ENCODE results near the gene TMEM214. TPM values are rescaled to one million over a fixed set of nuclear protein-coding genes. Genes with fewer than 3 reads are reported as not detected.

Gene TMEM214
- total and polyA plus RNA-seq, 2 experiments from 2014 or later, result 74.9 to 75.7 TPM

GRCh38 chr2:27038012-27038411, 5.2 kb downstream of the TMEM214 start:
- Histone ChIP-seq H3K9me3 (ENCODE audit: low read depth) (no peaks in the 10 kb centered on the region), H3K4me3 (no peak overlapping the region), H3K4me1 (ENCODE audit: insufficient read depth) (peaks cover 9% of the 10 kb centered on the region; the same call in 1 of the 2 replicates), H3K4me2 (ENCODE audit: unreplicated experiment) (no peak overlapping the region), H3K79me2 (ENCODE audit: insufficient read depth) (peaks cover 50% of the 10 kb centered on the region), H3K36me3 (ENCODE audit: low read depth) (peaks cover 68% of the 10 kb centered on the region), H2AFZ (no peak overlapping the region), H3K27ac (no peak overlapping the region), H3K27me3 (replicated peaks; ENCODE audit: insufficient read depth) (no peaks in the 10 kb centered on the region), H3F3A (ENCODE audit: insufficient read depth) (peaks cover 30% of the 10 kb centered on the region), H4K20me1 (ENCODE audit: insufficient read depth) (no peaks in the 10 kb centered on the region), H3K9me2 (ENCODE audit: insufficient read depth) (no peaks in the 10 kb centered on the region), H3K9ac (no peak overlapping the region)
- 86 to 92% methylated on average over 5 to 6 of the region's 6 CpGs for WGBS, 2 experiments (ENCODE audit: low coverage in 1 of 2, low lambda C conversion rate in 2 of 2, missing lambda C conversion rate in 2 of 2)
- no peak for DNase-seq
- in situ Hi-C loops (cut with MboI), result no loop called here
- TF ChIP-seq EZH2phosphoT487 (IDR thresholded peaks at IDR 0.05; ENCODE audit: insufficient read depth, low read depth) (no peak), EZH2 (IDR thresholded peaks at IDR 0.05; ENCODE audit: insufficient read depth, poor library complexity, severe bottlenecking) (no peak)

- H3K36me3 ChIP-seq (ENCODE audit: low read depth), result peaks cover 68% of the 10 kb centered on the region
- peaks cover 42% of the 10 kb centered on the region for H3K79me2 ChIP-seq (ENCODE audit: insufficient read depth)
- no peak overlapping the region for H3K4me2 ChIP-seq (ENCODE audit: unreplicated experiment)
- H3F3A ChIP-seq (ENCODE audit: insufficient read depth), result peaks cover 33% of the 10 kb centered on the region
- H3K9ac ChIP-seq, result no peak overlapping the region
- H3K27me3 ChIP-seq (replicated peaks; ENCODE audit: insufficient read depth), result no peaks in the 10 kb centered on the region
- in situ Hi-C loops (cut with MboI), result no loop called here
- no peaks in the 10 kb centered on the region for H3K9me3 ChIP-seq (ENCODE audit: low read depth)
- TF ChIP-seq EZH2phosphoT487 (IDR thresholded peaks at IDR 0.05; ENCODE audit: insufficient read depth, low read depth), result no peak
- no peak for TF ChIP-seq EZH2 (IDR thresholded peaks at IDR 0.05; ENCODE audit: insufficient read depth, poor library complexity, severe bottlenecking)
- 84% methylated on average over 17 of the region's 17 CpGs for WGBS, 2 experiments (ENCODE audit: low coverage in 1 of 2, low lambda C conversion rate in 2 of 2, missing lambda C conversion rate in 2 of 2)
- no peak overlapping the region for H3K27ac ChIP-seq
- no peaks in the 10 kb centered on the region for H3K9me2 ChIP-seq (ENCODE audit: insufficient read depth)
- H4K20me1 ChIP-seq (ENCODE audit: insufficient read depth), result no peaks in the 10 kb centered on the region
- H3K4me3 ChIP-seq, result no peak overlapping the region
- peaks cover 9% of the 10 kb centered on the region; the same call in 1 of the 2 replicates for H3K4me1 ChIP-seq (ENCODE audit: insufficient read depth)
- no peak for DNase-seq
- no peak overlapping the region for H2AFZ ChIP-seq
Measured at GRCh38 chr2:27038631-27039339, 6.0 kb downstream of the TMEM214 start.

- peaks cover 68% of the 10 kb centered on the region for H3K36me3 ChIP-seq (ENCODE audit: low read depth)
- 95% methylated on average over 4 to 6 of the region's 6 CpGs for WGBS, 2 experiments (ENCODE audit: low coverage in 1 of 2, low lambda C conversion rate in 2 of 2, missing lambda C conversion rate in 2 of 2)
- no peak overlapping the region for H2AFZ ChIP-seq
- no peak for DNase-seq
- H3K27me3 ChIP-seq (replicated peaks; ENCODE audit: insufficient read depth), result no peaks in the 10 kb centered on the region
- no peak for TF ChIP-seq EZH2phosphoT487 (IDR thresholded peaks at IDR 0.05; ENCODE audit: insufficient read depth, low read depth)
- TF ChIP-seq EZH2 (IDR thresholded peaks at IDR 0.05; ENCODE audit: insufficient read depth, poor library complexity, severe bottlenecking), result no peak
- in situ Hi-C loops (cut with MboI), result no loop called here
- H3K4me1 ChIP-seq (ENCODE audit: insufficient read depth), result 0 out of 2 replicates have a peak, but pooled peaks cover 4% of the 10 kb centered on the region
- no peak overlapping the region for H3K4me3 ChIP-seq
- no peak overlapping the region for H3K27ac ChIP-seq
- no peaks in the 10 kb centered on the region for H4K20me1 ChIP-seq (ENCODE audit: insufficient read depth)
- peaks cover 36% of the 10 kb centered on the region for H3K79me2 ChIP-seq (ENCODE audit: insufficient read depth)
- H3K9me3 ChIP-seq (ENCODE audit: low read depth), result no peaks in the 10 kb centered on the region
- no peaks in the 10 kb centered on the region for H3K9me2 ChIP-seq (ENCODE audit: insufficient read depth)
- H3F3A ChIP-seq (ENCODE audit: insufficient read depth), result peaks cover 33% of the 10 kb centered on the region
- H3K4me2 ChIP-seq (ENCODE audit: unreplicated experiment), result no peak overlapping the region
- H3K9ac ChIP-seq, result no peak overlapping the region
Measured at GRCh38 chr2:27039426-27039825, 6.7 kb downstream of the TMEM214 start.

GRCh38 chr2:27039871-27040270, 7.1 kb downstream of the TMEM214 start:
- H4K20me1 ChIP-seq (ENCODE audit: insufficient read depth), result no peaks in the 10 kb centered on the region
- WGBS, 2 experiments (ENCODE audit: low coverage in 1 of 2, low lambda C conversion rate in 2 of 2, missing lambda C conversion rate in 2 of 2), result 97 to 99% methylated on average over 5 to 7 of the region's 7 CpGs
- no peaks in the 10 kb centered on the region for H3K27me3 ChIP-seq (replicated peaks; ENCODE audit: insufficient read depth)
- no peak overlapping the region for H3K27ac ChIP-seq
- peaks cover 68% of the 10 kb centered on the region for H3K36me3 ChIP-seq (ENCODE audit: low read depth)
- no peak overlapping the region for H3K9ac ChIP-seq
- no peaks in the 10 kb centered on the region for H3K4me1 ChIP-seq (ENCODE audit: insufficient read depth)
- H3K79me2 ChIP-seq (ENCODE audit: insufficient read depth), result peaks cover 31% of the 10 kb centered on the region
- H3K9me3 ChIP-seq (ENCODE audit: low read depth), result no peaks in the 10 kb centered on the region
- H3F3A ChIP-seq (ENCODE audit: insufficient read depth), result peaks cover 33% of the 10 kb centered on the region
- H3K4me2 ChIP-seq (ENCODE audit: unreplicated experiment), result no peak overlapping the region
- H2AFZ ChIP-seq, result no peak overlapping the region
- DNase-seq, result no peak
- no peak overlapping the region for H3K4me3 ChIP-seq
- TF ChIP-seq EZH2phosphoT487 (IDR thresholded peaks at IDR 0.05; ENCODE audit: insufficient read depth, low read depth) (no peak), EZH2 (IDR thresholded peaks at IDR 0.05; ENCODE audit: insufficient read depth, poor library complexity, severe bottlenecking) (no peak)
- H3K9me2 ChIP-seq (ENCODE audit: insufficient read depth), result no peaks in the 10 kb centered on the region
- in situ Hi-C loops (cut with MboI), result no loop called here
